NT2/D1 (cell line): ENCODE measurements around the gene RAP1A.

Source experiments
- YY1 ChIP-seq: IDR thresholded peaks from 2 replicates; pipeline ENCODE4 v1.6.1; 2011; ENCODE audit not compliant: insufficient read length, insufficient read depth
- ZNF274 ChIP-seq: IDR thresholded peaks from 2 replicates; pipeline ENCODE4 v1.6.1; 2011; ENCODE audit warnings: mild to moderate bottlenecking, low read depth, low read length

- no peak for TF ChIP-seq YY1
- no peak for TF ChIP-seq ZNF274
Observed at GRCh38 chr1:111587509-111588174, 31.9 kb upstream of the RAP1A start.
